Endothelial cell of umbilical vein (primary cell): Measurements from ENCODE around the gene P3H2.

Experiments used
- CTCF ChIP-seq, 2 donors: IDR thresholded peaks; 1 replicate in 1 of 2; 2 replicates in 1 of 2; pipeline ENCODE4 v1.5.1; 2011; ENCODE audit warnings: low read length in 2 of 2, mild to moderate bottlenecking in 2 of 2, moderate library complexity in 2 of 2, control low read depth in 1 of 2, inconsistent platforms in 1 of 2, low read depth in 1 of 2; ENCODE audit not compliant: insufficient read depth in 1 of 2; ENCODE audit errors: extremely low read depth in 1 of 2
- EZH2 ChIP-seq: IDR thresholded peaks from 2 replicates; pipeline ENCODE4 v1.6.1; 2012; ENCODE audit warnings: borderline replicate concordance, low read depth, mild to moderate bottlenecking, moderate library complexity, low read length, inconsistent platforms; ENCODE audit not compliant: severe bottlenecking
- GATA2 ChIP-seq: IDR thresholded peaks from 2 replicates; pipeline ENCODE4 v1.7.0; 2011; ENCODE audit warnings: low read depth, mild to moderate bottlenecking, moderate library complexity, mixed read lengths, low read length; ENCODE audit not compliant: insufficient read length, insufficient read depth
- JUN ChIP-seq: IDR thresholded peaks from 2 replicates; pipeline ENCODE4 v1.6.1; 2011; ENCODE audit warnings: borderline replicate concordance, low read depth; ENCODE audit not compliant: insufficient read length, insufficient read depth
- MAX ChIP-seq: IDR thresholded peaks from 2 replicates; pipeline ENCODE4 v1.6.1; 2011; ENCODE audit not compliant: insufficient read depth, insufficient read length
- MYC ChIP-seq: IDR thresholded peaks from one replicate; pipeline ENCODE4 v1.6.1; 2011; ENCODE audit warnings: mild to moderate bottlenecking, low read depth, low read length
- POLR2A ChIP-seq: IDR thresholded peaks from 2 replicates; pipeline ENCODE4 v1.6.1; 2012; ENCODE audit warnings: low read depth, mild to moderate bottlenecking, control low read depth, low read length
- POLR2AphosphoS5 ChIP-seq: IDR thresholded peaks from 2 replicates; pipeline ENCODE4 v1.6.1; 2012; ENCODE audit warnings: low read depth, mild to moderate bottlenecking, control low read depth, low read length, moderate library complexity; ENCODE audit not compliant: insufficient read depth

- no peak for TF ChIP-seq JUN
- no peak for TF ChIP-seq CTCF (IDR thresholded peaks at IDR 0.05; ENCODE audit: extremely low read depth in 1 of 2, insufficient read depth in 1 of 2, low read depth in 1 of 2, low read length in 2 of 2)
- TF ChIP-seq MAX: no peak
- no peak for TF ChIP-seq POLR2A
- no peak for TF ChIP-seq POLR2AphosphoS5
- TF ChIP-seq MYC: no peak
- TF ChIP-seq EZH2: no peak
- TF ChIP-seq GATA2: no peak
Observed at GRCh38 chr3:190009614-190010013, 111.1 kb downstream of the P3H2 start.
